HG03571 (cell line): ENCODE results near the gene ZDHHC19.
"Not testable (repeated sequence)": the region's sequence is repeated elsewhere in the genome, so short reads cannot be mapped to it uniquely, and the experiment has no call there.

ENCODE experiments used
- ATAC-seq: cut with Tn5 transposase; IDR thresholded peaks from one replicate; pipeline ENCODE4 v1.9.1; 2021; ENCODE audit not compliant: unreplicated experiment

ZDHHC19 gene, protein sequence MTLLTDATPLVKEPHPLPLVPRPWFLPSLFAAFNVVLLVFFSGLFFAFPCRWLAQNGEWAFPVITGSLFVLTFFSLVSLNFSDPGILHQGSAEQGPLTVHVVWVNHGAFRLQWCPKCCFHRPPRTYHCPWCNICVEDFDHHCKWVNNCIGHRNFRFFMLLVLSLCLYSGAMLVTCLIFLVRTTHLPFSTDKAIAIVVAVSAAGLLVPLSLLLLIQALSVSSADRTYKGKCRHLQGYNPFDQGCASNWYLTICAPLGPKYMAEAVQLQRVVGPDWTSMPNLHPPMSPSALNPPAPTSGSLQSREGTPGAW

DNA sequence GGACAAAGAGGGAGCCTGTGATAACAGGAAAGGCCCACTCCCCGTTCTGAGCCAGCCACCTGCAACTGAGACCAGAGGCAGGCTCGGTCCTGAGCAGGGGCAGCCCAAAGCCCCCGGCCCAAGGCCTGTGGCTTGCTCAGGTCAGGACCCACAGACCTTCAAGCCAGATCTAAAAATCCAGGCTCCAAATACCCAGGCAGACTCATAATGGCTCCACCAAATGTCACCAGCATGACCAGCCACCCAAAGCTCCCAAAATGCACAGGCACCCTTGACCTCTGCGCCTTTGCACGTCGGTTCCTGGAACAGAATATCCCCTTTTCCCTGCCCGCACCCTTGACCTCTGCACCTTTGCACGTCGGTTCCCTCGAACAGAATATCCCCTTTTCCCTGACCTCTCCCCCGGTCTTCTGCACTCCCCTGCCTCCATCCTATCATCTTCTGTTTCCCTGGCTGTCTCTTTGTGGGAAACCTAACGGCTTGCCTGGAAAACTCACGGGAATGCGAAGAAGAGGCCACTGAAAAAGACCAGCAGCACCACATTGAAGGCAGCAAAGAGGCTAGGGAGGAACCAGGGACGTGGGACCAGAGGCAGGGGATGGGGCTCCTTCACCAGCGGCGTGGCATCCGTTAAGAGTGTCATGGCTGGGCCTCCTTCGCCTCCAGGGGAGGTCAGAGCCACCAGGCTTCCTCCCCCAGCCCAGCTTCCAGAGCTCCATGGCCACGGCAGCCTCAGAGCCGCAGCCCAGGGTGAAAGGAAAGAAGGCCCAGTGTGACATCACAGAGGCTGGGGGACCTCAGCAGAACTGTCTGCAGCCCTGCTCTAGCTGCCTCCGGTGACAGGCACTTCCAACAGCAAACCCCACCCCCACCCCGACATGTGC, at the start of gene ZDHHC19:
Gene ZDHHC19, minus strand, starts transcription at position 728 of the 884 bp plus-strand sequence. Its CDS starts 85 bp downstream, at position 643.
- no peak for ATAC-seq

DNA sequence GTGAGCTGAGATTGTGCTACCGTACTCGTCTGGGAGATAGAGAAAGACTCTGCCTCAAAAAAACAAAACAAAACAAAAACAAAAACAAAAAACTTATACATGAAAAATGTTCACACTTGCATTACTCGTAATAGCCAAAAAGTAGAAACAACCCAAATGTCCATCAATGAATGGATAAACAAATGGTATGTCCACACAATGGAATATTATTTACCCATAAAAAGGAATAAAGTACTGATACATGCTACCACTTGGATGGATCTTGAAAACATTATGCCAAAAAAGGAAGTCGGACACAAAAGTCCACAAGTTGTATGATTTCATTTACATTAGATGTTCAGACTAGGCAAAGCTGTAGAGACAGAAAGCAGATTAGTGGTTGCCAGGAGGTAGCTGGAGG, 49.6 kb upstream of the ZDHHC19 start:
- ATAC-seq, result no peak

DNA sequence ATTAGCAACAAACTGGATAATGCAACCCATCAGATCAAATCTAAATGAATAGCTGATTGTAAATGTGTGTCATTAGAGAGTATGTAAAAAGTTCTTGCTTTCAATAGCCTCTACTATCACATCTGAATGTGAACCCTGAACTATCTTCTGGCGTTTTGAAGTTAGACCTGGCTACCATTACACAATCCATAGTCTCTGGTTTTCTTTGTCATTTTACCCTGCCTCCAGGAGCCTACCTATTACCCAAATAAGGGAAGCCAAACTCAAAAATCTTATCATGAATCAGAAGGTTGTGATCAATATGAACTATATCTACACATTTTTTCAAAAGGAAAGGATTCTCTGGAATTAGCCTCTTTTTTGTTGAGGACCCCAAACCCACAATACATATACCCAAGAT, 44.6 kb upstream of the ZDHHC19 start:
- ATAC-seq, result no peak

DNA sequence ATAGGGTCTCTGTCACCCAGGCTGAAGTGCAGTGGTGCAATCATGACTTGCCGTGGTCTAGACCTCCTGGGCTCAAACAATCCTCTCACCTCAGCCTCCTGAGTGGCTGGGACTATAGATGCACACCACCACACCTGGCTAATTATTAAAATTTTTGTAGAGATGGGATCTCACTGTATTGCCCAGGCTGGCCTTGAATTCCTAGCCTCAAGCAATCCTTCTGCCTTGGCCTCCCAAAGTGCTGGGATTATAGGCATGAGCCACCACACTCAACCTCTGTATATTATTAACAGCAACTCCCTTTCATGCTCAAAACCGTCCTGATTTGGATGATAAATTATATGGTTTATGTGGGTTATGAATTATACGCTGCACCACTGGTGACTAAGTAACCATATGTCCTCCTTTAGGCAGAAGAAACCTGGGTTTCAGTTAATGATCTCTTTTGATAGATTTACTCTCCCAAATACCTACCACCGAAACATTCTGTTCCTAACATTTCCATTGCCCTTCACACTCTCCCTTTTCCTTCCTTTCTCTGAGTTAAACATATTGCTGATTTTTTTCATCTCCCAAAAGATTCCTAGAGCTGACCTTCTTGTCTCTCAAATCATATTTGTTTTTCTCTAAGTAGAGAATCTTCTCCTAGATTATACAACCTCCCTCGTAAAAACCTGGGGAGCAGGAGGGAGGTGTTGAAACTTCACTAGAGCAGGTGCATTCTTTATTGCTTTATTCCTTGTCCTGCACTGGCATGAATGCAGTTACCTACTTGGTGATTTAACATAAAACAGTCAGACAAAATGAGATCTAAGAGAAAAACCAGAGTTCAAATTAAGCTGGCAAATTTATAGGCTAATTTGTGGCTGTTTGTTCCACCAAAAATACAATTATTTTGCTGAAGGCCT, 43.4 kb upstream of the ZDHHC19 start:
- ATAC-seq, result no peak

DNA sequence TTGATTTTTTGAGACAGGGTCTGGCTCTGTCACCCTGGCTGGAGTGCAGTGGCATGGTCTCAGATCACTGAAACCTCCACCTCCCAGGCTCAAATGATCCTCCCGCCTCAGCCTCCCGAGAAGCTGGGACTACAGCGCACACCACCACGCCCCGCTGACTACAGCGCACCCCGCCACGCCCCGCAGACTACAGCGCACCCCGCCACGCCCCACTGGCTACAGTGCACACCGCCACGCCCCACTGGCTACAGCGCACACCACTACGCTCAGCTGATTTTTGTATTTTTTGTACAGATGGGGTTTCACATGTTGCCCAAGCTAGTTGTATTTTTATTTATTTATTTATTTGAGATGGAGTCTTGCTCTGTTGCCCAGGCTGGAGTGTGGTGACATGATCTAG, 40.7 kb upstream of the ZDHHC19 start:
- ATAC-seq, result no peak

DNA sequence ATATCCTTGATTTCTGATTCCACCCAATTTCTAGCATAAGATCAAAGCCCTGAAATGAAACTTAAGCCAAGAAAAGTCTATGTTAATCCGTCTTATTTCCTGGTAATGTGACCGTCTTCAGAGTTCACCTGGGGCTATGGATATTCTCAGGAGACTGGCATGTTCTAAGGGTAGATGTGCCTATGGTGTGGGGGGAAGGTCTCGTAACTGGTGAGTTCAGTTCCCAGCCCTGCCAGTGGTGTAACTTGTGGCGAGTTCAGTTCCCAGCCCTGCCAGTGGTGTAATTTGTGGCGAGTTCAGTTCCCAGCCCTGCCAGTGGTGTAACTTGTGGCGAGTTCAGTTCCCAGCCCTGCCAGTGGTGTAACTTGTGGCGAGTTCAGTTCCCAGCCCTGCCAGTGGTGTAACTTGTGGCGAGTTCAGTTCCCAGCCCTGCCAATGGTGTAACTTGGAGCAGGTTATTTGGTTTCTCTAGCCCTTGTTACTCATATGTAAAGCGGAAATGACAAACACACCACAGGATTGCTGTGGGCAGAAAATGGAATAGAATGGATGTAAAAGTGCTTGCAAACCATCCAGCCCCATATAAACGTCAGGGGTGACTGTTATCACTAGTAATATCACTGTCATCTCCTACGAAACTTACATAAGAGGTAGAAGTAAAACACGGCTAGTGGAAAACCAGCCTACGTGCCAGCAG, 35.6 kb upstream of the ZDHHC19 start:
- ATAC-seq, result no peak

DNA sequence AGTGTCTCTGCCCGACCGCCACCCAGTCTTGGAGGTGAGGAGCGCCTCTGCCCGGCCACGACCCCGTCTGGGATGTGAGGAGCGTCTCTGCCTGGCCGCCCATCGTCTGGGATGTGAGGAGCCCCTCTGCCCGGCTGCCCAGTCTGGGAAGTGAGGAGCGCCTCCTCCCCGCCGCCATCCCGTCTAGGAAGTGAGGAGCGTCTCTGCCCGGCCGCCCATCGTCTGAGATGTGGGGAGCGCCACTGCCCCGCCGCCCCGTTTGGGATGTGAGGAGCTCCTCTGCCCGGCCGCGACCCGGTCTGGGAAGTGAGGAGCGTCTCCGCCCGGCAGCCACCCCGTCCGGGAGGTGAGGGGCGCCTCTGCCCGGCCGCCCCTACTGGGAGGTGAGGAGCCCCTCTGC, 33.0 kb upstream of the ZDHHC19 start:
- not testable (repeated sequence) for ATAC-seq

DNA sequence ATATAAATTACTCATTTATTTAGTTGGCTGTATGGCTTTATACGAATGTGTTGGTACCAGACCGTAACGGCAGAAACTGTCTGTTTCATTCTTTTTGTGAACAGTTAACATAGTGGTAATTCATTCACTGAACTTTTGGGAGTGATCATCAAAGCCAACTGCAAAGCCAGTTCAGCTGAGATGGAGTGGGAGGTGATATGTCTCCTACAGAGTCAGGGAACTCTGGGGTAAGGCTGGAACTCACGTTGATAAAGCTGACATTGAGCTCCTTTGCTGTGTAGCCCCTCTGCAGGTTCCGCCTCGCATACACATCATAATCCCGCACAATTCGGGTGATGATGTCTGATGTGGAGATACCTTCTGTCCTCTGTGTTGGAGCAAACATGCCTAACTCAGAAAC, 30.5 kb upstream of the ZDHHC19 start:
- ATAC-seq, result no peak

DNA sequence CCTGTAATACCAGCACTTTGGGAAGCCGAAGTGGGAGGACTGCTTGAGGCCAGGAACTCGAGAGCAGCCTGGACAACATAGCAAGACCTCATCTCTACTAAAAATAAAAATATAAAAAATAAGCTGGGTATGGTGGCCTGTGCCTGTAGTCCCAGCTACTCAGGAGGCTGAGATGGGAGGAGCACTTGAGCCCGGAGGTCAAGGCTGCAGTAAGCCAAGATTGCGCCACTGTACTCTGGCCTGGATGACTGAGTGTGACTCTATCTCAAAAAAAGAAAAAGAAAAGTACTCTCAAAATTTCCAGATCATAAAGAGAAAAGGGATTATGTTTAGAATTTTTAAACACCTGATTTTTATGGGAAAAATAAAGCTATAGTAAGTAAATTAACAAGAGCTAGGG, 29.2 kb upstream of the ZDHHC19 start:
- no peak for ATAC-seq

DNA sequence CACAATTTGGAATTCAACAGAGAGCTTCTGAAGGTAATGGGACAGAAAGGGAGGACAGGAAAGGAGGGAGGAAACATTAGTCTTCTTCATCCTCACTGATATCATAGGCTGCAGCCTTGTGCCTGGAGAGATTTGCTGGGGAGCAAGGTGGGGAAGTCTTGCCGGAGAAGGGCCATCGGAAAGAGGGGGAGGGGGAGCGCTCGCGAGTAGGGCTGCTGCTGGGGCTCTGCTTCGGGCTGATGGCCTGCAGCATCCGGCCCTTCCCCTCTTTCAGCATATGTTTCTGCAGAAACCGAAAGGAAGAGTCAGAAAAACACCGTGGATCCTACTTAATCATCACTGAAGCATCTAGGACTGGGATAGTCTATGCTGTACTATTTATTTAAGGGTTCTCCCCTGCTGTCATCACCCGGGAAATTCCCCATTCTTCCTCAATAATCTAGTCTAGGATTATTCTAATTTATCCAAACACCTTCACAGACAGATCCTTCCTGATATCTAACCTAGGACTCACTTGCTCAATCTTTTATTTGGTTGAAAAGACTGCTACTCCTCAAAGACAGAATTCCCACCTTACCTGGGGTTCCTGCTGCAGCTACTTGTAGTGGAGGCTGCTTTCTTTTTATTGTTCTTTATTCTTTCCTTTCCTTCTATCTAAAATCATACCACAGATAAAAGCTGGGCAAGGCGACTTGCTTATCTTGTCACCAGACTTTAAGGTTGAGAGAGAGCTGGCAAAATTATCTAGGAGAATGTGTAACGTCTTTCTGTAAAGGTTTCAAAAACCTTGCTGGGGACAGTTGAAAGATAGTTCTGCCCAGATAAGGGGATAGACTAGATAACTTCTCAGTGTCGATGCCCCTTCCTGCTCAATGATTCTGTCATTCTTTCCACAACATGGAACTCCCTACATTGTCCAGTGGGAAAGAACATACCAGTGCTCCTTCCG, 27.7 kb upstream of the ZDHHC19 start:
- no peak for ATAC-seq

DNA sequence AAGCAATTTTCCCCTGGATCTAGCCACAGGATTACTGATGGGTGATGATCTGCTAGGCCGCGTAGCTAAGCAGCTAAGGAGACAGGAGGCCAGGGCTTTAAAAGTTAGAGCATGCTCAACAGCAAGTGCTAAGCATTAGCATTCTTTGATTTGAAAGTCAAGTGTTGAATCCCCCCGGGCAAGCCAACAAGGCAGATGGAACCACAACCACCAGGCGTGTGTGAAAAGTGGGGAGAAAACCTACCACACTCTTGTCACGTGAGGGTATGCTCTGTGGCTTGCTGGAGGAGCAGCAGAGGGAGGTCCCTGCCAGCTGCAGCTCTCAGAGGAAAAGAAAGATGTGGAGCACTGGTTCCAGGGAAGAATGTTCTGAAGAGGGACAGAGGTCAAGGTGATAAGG, 26.0 kb upstream of the ZDHHC19 start:
- no peak for ATAC-seq

DNA sequence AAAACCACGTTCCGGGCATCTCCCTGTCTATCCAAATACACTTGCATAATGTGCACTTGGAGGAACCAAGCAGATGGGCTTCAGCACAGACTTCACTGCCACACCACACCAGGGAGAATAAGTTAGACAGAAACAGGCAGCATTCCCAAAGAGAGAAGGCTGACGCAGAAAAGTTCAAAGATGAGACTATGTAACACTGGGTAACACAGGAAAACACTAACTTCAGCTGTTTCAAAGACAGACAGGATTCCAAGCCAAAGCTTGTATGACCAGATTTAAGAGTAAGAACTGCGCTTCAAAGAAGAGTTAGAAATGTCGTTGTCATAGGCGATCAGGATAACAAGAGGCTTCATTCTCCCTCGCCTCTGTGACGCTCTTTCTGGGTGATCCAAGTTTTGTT, 25.0 kb upstream of the ZDHHC19 start:
- no peak for ATAC-seq

DNA sequence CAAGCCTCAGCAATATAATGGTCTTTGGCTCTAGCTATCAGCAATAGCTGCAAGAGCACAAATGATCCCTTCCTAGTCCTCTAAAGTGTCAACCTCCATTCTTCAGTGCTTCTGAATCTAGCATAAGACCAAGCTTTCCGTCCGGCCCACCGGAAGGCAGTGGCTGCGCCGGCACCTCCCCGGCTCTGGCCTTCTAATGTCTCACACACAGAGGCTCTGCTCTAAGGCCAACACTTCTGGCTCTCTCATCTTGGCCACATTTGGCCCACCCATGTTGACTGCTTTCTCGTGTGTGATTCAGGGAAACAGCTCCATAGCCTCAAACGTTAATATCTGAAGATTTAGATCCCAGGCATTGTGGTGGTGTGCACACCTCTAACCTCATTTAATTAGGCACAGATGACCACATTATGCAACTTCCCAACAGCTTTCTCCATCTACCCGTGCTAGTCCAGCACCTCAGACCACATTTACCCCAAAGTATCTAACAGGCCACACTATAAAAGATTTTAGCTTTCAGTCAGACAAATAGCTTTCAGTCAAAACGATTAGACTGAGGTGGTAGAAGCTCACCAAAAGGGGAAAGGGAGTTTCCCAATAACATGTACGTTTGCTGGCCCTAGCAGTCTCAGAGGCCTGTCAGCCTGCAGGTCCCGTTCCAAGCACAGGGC, 24.4 kb upstream of the ZDHHC19 start:
- ATAC-seq, result no peak

DNA sequence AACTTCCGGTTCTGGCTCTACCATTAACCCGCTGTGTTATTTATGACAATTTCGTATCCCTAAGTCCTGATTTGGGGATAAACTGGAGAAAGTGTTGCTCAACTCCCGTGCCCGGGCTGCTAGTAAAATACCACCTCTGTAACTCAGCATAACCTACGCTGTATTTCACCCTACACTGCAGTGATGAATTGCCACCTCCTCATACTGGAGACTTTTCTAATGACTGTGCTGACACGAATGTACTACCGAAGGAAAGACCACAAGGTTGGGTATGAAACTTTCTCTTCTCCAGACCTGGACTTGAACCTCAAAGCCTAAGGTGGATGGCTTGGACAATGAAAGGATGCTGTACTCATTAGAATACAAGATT, 21.7 kb upstream of the ZDHHC19 start:
- ATAC-seq, result no peak

DNA sequence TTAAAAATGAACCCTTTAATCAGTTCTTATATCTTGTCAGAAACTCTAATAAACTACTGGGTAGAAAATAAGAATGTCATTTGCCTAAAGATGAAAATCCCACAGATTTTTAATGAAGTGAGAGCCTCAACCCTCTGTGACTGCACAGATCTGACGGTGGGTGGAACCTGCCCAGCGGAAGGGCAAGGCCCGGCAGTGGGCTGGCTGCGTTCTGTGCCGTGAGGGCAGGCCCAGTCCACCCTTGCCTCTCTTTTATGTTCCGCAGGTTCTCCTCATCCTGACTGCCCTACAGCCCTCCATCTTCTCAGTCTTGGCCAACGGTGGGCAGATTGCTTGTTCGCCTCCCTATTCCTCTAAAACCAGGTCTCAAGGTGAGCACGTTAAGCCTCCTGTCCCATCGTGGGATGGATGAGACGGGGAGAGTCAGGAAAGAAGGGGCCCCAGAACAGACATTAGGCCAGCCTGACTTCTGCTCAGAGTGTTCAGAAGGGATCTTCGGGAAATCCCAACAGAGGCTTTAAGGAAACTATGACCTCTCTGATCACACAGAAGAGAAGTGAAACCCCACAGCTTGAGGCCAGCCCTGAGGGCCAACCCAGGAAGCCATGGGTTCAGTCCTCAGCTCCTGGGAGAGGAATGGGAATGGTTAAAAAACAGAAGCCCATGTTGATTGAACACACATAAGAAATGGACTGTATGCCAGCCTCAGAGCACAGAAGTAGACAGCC, 21.1 kb upstream of the ZDHHC19 start:
- ATAC-seq, result no peak

DNA sequence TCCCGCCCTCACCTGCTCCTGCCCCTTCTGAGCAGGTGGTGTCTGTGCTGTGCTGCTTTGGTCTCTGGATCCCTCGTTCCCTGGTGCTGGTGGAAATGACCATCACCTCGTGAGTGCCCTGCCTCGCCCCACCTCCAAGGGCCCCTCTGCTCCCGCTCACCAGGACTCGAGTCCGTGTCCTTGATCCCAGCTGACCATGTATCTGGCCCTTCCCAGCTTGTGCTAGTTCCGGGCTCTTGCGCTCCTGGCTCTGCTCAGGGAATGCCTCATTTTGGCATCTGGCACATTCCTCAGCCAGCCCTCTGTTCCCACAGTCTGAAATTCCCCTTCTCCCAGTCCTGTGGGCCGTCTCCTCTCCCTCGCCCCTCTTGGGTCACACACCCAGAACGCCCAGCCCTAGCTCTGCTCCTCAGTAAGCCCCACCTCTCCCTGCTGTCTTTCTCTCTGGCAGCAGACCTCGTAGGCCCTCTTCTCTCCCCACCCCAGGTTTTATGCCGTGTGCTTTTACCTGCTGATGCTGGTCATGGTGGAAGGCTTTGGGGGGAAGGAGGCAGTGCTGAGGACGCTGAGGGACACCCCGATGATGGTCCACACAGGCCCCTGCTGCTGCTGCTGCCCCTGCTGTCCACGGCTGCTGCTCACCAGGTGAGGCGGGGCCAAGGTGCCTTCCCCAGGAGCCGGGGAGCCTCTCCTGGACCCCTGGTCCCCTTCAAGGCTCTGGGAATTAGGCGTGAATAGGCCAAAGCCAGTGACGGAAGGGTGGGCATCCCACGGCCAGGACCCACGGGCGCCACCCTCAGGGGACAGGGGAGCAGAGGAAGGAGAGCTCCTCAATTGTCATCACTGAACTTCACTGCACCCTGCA, 16.7 kb upstream of the ZDHHC19 start:
- no peak for ATAC-seq

DNA sequence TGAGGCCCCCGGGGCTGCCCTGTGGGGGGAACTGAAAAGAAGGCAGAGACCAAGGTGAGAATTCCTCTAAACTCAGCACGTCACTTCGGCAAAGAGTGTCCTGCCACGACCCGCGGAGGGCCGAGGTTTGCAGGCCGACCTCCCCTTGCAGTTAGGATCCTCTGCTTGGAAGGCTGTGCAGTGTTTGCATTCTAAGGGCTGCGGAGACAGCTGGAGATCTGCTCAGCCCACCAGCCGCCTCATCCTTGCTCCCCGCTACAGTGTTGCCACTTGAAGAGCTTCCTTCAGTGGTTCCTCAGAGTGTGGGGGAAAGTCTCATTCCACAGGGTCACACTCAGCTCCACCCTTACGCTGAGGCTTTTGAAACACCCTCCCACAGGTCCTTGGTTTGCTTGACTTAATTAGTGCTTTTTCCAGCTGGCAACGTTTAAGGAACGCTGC, 15.9 kb upstream of the ZDHHC19 start:
- no peak for ATAC-seq
